ENCODE measurements around the gene MRTFA. TPM values are rescaled to one million over a fixed set of nuclear protein-coding genes. Genes with fewer than 3 reads are reported as not detected.

Gene MRTFA
- total RNA-seq, 1 experiment from 2014 or later: 28.0 TPM

GRCh38 chr22:40388231-40388630 is 248.3 kb downstream of the MRTFA start:
- DNase-seq (ENCODE audit: low read depth, low spot score): no peak
- no peak for ATAC-seq
- Histone ChIP-seq H3K27ac (ENCODE audit: low read depth, low read length) (no peak overlapping the region), H3K4me1 (ENCODE audit: control insufficient read depth in 1 of 2, insufficient read depth in 2 of 2, low read length in 2 of 2) (peaks cover 0 to 4% of the 10 kb centered on the region in 2 experiments; a peak in 1 of 4 replicates), H3K27me3 (ENCODE audit: insufficient read depth, low read length) (no peaks in the 10 kb centered on the region), H3K9ac (ENCODE audit: low read length) (no peak overlapping the region), H3K9me3 (ENCODE audit: control insufficient read depth in 1 of 2, insufficient read depth in 1 of 2, low read depth in 1 of 2, low read length in 2 of 2) (no peaks in the 10 kb centered on the region), H3K79me2 (ENCODE audit: insufficient read depth, low read length) (peaks cover 19% of the 10 kb centered on the region), H4K20me1 (ENCODE audit: insufficient read depth) (no peaks in the 10 kb centered on the region), H3K36me3 (ENCODE audit: control insufficient read depth in 1 of 2, insufficient read depth in 2 of 2, low read length in 2 of 2) (no peaks in the 10 kb centered on the region), H3K4me2 (ENCODE audit: low read length) (no peak overlapping the region), H2AFZ (ENCODE audit: low read depth, low read length, poor library complexity, severe bottlenecking) (no peak overlapping the region), H3K9me2 (ENCODE audit: insufficient read depth) (no peaks in the 10 kb centered on the region), H3K4me3 (replicated peaks in 1 of 2; ENCODE audit: low read depth in 1 of 2, low read length in 2 of 2) (no peak overlapping the region)
- no TSS peak for BruUV-seq (replicated peaks)
- ChIA-PET RAD21 (ENCODE audit: low non-redundant PET in 1 of 2, low total read pairs in 2 of 2, uncharacterized antibody in 2 of 2, unreplicated experiment in 2 of 2) (no interaction called here), CTCF (no interaction called here), POLR2A (no interaction called here)
- TF ChIP-seq CTCF (IDR thresholded peaks at IDR 0.05 in 2 of 3, conservative IDR thresholded peaks at IDR 0.05 in 1 of 3; ENCODE audit: borderline replicate concordance in 1 of 3, insufficient read depth in 1 of 3, low read depth in 2 of 3, low read length in 2 of 3) (no peak), EZH2 (IDR thresholded peaks at IDR 0.05) (no peak), EGR1 (IDR thresholded peaks at IDR 0.05; ENCODE audit: low read depth) (no peak), ATF3 (IDR thresholded peaks at IDR 0.05) (no peak), SP1 (IDR thresholded peaks at IDR 0.05; ENCODE audit: low read depth) (no peak), SRF (IDR thresholded peaks at IDR 0.05; ENCODE audit: low read depth) (no peak), POLR2AphosphoS5 (IDR thresholded peaks at IDR 0.05; ENCODE audit: low read depth, low read length) (no peak), EZH2phosphoT487 (IDR thresholded peaks at IDR 0.05; ENCODE audit: borderline replicate concordance) (no peak), ZFX (IDR thresholded peaks at IDR 0.05) (no peak), YY1 (IDR thresholded peaks at IDR 0.05; ENCODE audit: extremely low read depth, insufficient replicate concordance, low read depth, low read length) (no peak), ZNF274 (IDR thresholded peaks at IDR 0.05; ENCODE audit: low read depth, low read length) (no peak), ELF1 (IDR thresholded peaks at IDR 0.05; ENCODE audit: borderline replicate concordance, low read depth) (no peak), MAX (IDR thresholded peaks at IDR 0.05) (no peak), TCF7L2 (IDR thresholded peaks at IDR 0.05; ENCODE audit: borderline replicate concordance, extremely low read depth, insufficient read depth, insufficient read length) (no peak), POLR2A (IDR thresholded peaks at IDR 0.05; ENCODE audit: borderline replicate concordance, extremely low read depth, insufficient read depth, insufficient read length) (no peak), FOSL1 (IDR thresholded peaks at IDR 0.05; ENCODE audit: low read depth) (no peak), ZBTB33 (IDR thresholded peaks at IDR 0.05; ENCODE audit: extremely low read depth, insufficient replicate concordance, low read length) (no peak), SIN3A (IDR thresholded peaks at IDR 0.05; ENCODE audit: low read depth) (no peak), JUND (IDR thresholded peaks at IDR 0.05) (no peak)
- intact Hi-C loops (cut with micrococcal nuclease): no loop called here
